HCT116 (cell line): ENCODE measurements around the gene SEPHS2. TPM values are rescaled to one million over a fixed set of nuclear protein-coding genes. Genes with fewer than 3 reads are reported as not detected.
"Not testable (repeated sequence)": the region's sequence is repeated elsewhere in the genome, so short reads cannot be mapped to it uniquely, and the experiment has no call there.

Experiments
- ATAC-seq: fragments of 200-7000 bp; cut with Tn5 transposase; 2 replicates; pipeline ENCODE4 v1.9.1; 2020; ENCODE audit warnings: mild to moderate bottlenecking, moderate library complexity
- BruUV-seq: library from RNA; stranded (reverse); fragments of 400-500 nt; replicated peaks from 2 replicates; lab custom pipeline; 2021; lab: Mats Ljungman, UMichigan
- CTCF ChIA-PET: fragments of 300-600 bp; sonication (Branson Sonifier 250); formaldehyde crosslinking; loops from one replicate; lab custom pipeline; 2021; ENCODE audit warnings: antibody characterized with exemption; lab: Charles Lee
- POLR2A ChIA-PET: fragments of 300-600, 350-600 bp; sonication (Branson Sonifier 250); formaldehyde crosslinking; loops from one replicate; lab custom pipeline; 2021; ENCODE audit warnings: antibody characterized with exemption; lab: Charles Lee
- RAD21 ChIA-PET, 2 experiments: fragments of 300-600 bp; sonication (Branson Sonifier 250); formaldehyde crosslinking; loops; one replicate each; lab custom pipeline; 2023; ENCODE audit warnings: low total read pairs in 2 of 2; ENCODE audit not compliant: uncharacterized antibody in 2 of 2, unreplicated experiment in 2 of 2, low non-redundant PET in 1 of 2; lab: Charles Lee
- DNase-seq: peaks from one replicate; pipeline ENCODE4 v3.0.0-alpha.2; 2010; ENCODE audit warnings: low read depth, low spot score
- H2AFZ ChIP-seq: fragments of 200-600 bp; shearing (Covaris generic), sonication (generic); 2 replicates; pipeline ENCODE4 v1.6.1; 2017; ENCODE audit warnings: low read depth, mixed run types, mixed read lengths, antibody characterized with exemption, low read length; ENCODE audit not compliant: poor library complexity, severe bottlenecking
- H3K27ac ChIP-seq: 2 replicates; pipeline ENCODE4 v1.5.1; 2012; ENCODE audit warnings: low read depth, low read length
- H3K27me3 ChIP-seq: fragments of 200-600 bp; sonication (generic); 2 replicates; pipeline ENCODE4 v1.6.1; 2016; ENCODE audit warnings: mixed run types, low read length, mixed read lengths; ENCODE audit not compliant: insufficient read depth
- H3K36me3 ChIP-seq, 2 experiments: fragments of 200-500 bp in 1 of 2; fragments of 200-600 bp in 1 of 2; sonication (Bioruptor generic) in 1 of 2; sonication (generic) in 1 of 2; 2 replicates each; pipeline versions ENCODE4 v1.5.1 to v1.6.1; 2014 to 2016; ENCODE audit warnings: low read length in 2 of 2, inconsistent platforms in 1 of 2, mixed read lengths in 1 of 2, mixed run types in 1 of 2; ENCODE audit not compliant: insufficient read depth in 2 of 2, control insufficient read depth in 1 of 2
- H3K4me1 ChIP-seq, 2 experiments: fragments of 200-600 bp in 1 of 2; sonication (generic) in 1 of 2; 2 replicates each; pipeline versions ENCODE4 v1.5.1 to v1.6.1; 2012 to 2017; ENCODE audit warnings: low read length in 2 of 2, inconsistent platforms in 1 of 2, mild to moderate bottlenecking in 1 of 2, mixed read lengths in 1 of 2, mixed run types in 1 of 2, moderate library complexity in 1 of 2; ENCODE audit not compliant: insufficient read depth in 2 of 2, control insufficient read depth in 1 of 2
- H3K4me2 ChIP-seq: fragments of 200-600 bp; sonication (generic); 2 replicates; pipeline ENCODE4 v1.6.1; 2017; ENCODE audit warnings: mixed run types, low read length, mixed read lengths
- H3K4me3 ChIP-seq, 2 experiments: fragments of 200-600 bp in 1 of 2; sonication (generic) in 1 of 2; replicated peaks in 1 of 2; 2 replicates each; pipeline ENCODE4 v1.5.1; 2011 to 2016; ENCODE audit warnings: low read length in 2 of 2, control low read depth in 1 of 2, low read depth in 1 of 2, mild to moderate bottlenecking in 1 of 2, mixed read lengths in 1 of 2, mixed run types in 1 of 2
- H3K79me2 ChIP-seq: fragments of 200-600 bp; sonication (generic); 2 replicates; pipeline ENCODE4 v1.6.1; 2017; ENCODE audit warnings: mild to moderate bottlenecking, mixed run types, low read length, moderate library complexity, mixed read lengths; ENCODE audit not compliant: insufficient read depth
- H3K9ac ChIP-seq: fragments of 200-600 bp; sonication (generic); 2 replicates; pipeline ENCODE4 v1.6.1; 2016; ENCODE audit warnings: low read length, mixed read lengths
- H3K9me2 ChIP-seq: fragments of 200-600 bp; sonication (generic), shearing (Covaris generic); 2 replicates; pipeline ENCODE4 v1.6.1; 2017; ENCODE audit warnings: mixed run types, mild to moderate bottlenecking, moderate library complexity; ENCODE audit not compliant: insufficient read depth
- H3K9me3 ChIP-seq, 2 experiments: fragments of 200-500 bp in 1 of 2; fragments of 200-600 bp in 1 of 2; sonication (Bioruptor generic) in 1 of 2; sonication (generic) in 1 of 2; 2 replicates each; pipeline ENCODE4 v1.6.1; 2014 to 2017; ENCODE audit warnings: low read length in 2 of 2, mixed read lengths in 2 of 2, inconsistent platforms in 1 of 2, low read depth in 1 of 2, mild to moderate bottlenecking in 1 of 2, mixed run types in 1 of 2, moderate library complexity in 1 of 2; ENCODE audit not compliant: control insufficient read depth in 1 of 2, insufficient read depth in 1 of 2
- H4K20me1 ChIP-seq: fragments of 200-600 bp; sonication (generic), shearing (Covaris generic); 2 replicates; pipeline ENCODE4 v1.6.1; 2017; ENCODE audit warnings: mixed run types, mild to moderate bottlenecking, moderate library complexity; ENCODE audit not compliant: insufficient read depth
- EZH2 ChIP-seq: fragments of 200-600 bp; sonication (generic); IDR thresholded peaks from 2 replicates; pipeline ENCODE4 v1.6.1; 2017; ENCODE audit warnings: antibody characterized with exemption, mixed run types
- EZH2phosphoT487 ChIP-seq: fragments of 200-600 bp; IDR thresholded peaks from 2 replicates; pipeline ENCODE4 v1.6.1; 2018; ENCODE audit warnings: antibody characterized with exemption, borderline replicate concordance
- POLR2AphosphoS5 ChIP-seq: IDR thresholded peaks from 2 replicates; pipeline ENCODE4 v1.6.1; 2011; ENCODE audit warnings: mild to moderate bottlenecking, low read depth, low read length, moderate library complexity
- ZNF274 ChIP-seq: fragments of 200-500 bp; sonication (Bioruptor generic); IDR thresholded peaks from 2 replicates; pipeline ENCODE4 v1.6.1; 2014; ENCODE audit warnings: mild to moderate bottlenecking, low read depth, low read length, inconsistent platforms
- intact Hi-C: fragments of 100-400 bp; cut with micrococcal nuclease; formaldehyde crosslinking; loops from 2 replicates; pipeline ENCODE4 v1.10.0; 2022
- total RNA-seq: library from RNA; stranded (reverse); gene quantifications from one replicate; pipeline ENCODE4 v1.2.1, GENCODE V29; 2021; ENCODE audit not compliant: unreplicated experiment

The SEPHS2 gene
- total RNA-seq, 1 experiment from 2014 or later = 51.3 TPM

GRCh38 chr16:30477773-30478172, 32.1 kb upstream of the SEPHS2 start:
- DNase-seq, RAD21 ChIA-PET, H3K9me3 ChIP-seq, H2AFZ ChIP-seq, H3K27me3 ChIP-seq, H3K36me3 ChIP-seq, H3K79me2 ChIP-seq, H4K20me1 ChIP-seq, BruUV-seq, H3K4me1 ChIP-seq, intact Hi-C loops, CTCF ChIA-PET, H3K9me2 ChIP-seq, H3K4me3 ChIP-seq, H3K4me2 ChIP-seq, H3K9ac ChIP-seq, POLR2A ChIA-PET, H3K27ac ChIP-seq, ATAC-seq: not testable (repeated sequence)

- no peak overlapping the region for H3K4me2 ChIP-seq
- no peak for TF ChIP-seq EZH2phosphoT487
- TF ChIP-seq POLR2AphosphoS5 = no peak
- no peak for TF ChIP-seq EZH2
- TF ChIP-seq ZNF274 = no peak
- no peaks in the 10 kb centered on the region for H3K36me3 ChIP-seq
- H3K79me2 ChIP-seq = no peaks in the 10 kb centered on the region
- ChIA-PET RAD21 (no interaction called here), POLR2A (no interaction called here), CTCF (no interaction called here)
- H3K27ac ChIP-seq = no peak overlapping the region
- no peak overlapping the region for H3K9ac ChIP-seq
- H4K20me1 ChIP-seq = no peaks in the 10 kb centered on the region
- no TSS peak for BruUV-seq
- H3K9me3 ChIP-seq = no peaks in the 10 kb centered on the region
- H2AFZ ChIP-seq = no peak overlapping the region
- no peak for ATAC-seq
- no peak for DNase-seq
- H3K4me3 ChIP-seq = no peak overlapping the region
- 0 out of 2 replicates have a peak, but pooled peaks cover 5% of the 10 kb centered on the region for H3K27me3 ChIP-seq
- intact Hi-C loops = no loop called here
- H3K4me1 ChIP-seq = no peaks in the 10 kb centered on the region
- no peaks in the 10 kb centered on the region for H3K9me2 ChIP-seq
Observed at GRCh38 chr16:30476991-30477390, 31.3 kb upstream of the SEPHS2 start.
